HG03103 (cell line): ENCODE results near the gene NAE1.

Experiments
- ATAC-seq: cut with Tn5 transposase; IDR thresholded peaks from one replicate; pipeline ENCODE4 v1.9.1; 2021; ENCODE audit warnings: low read depth; ENCODE audit not compliant: unreplicated experiment

The NAE1 gene

GRCh38 chr16:66850115-66850815 lies 19.5 kb upstream of the NAE1 start:
- ATAC-seq, result no peak

- no peak for ATAC-seq
These were observed 18.8 kb upstream of the NAE1 start for GRCh38 chr16:66849549-66849948.

- no peak for ATAC-seq
These were observed 18.2 kb upstream of the NAE1 start for GRCh38 chr16:66849021-66849420.

GRCh38 chr16:66848172-66848571 lies 17.4 kb upstream of the NAE1 start:
- ATAC-seq, result no peak

- no peak for ATAC-seq
These were observed 16.8 kb upstream of the NAE1 start for GRCh38 chr16:66847533-66848067.

GRCh38 chr16:66846831-66847230 lies 16.1 kb upstream of the NAE1 start:
- no peak for ATAC-seq

- ATAC-seq, result no peak
These were observed 15.5 kb upstream of the NAE1 start for GRCh38 chr16:66846266-66846665.

GRCh38 chr16:66845791-66846221 lies 15.0 kb upstream of the NAE1 start:
- ATAC-seq, result no peak

- no peak for ATAC-seq
These were observed 14.3 kb upstream of the NAE1 start for GRCh38 chr16:66845080-66845410.

- ATAC-seq, result no peak
These were observed 13.7 kb upstream of the NAE1 start, which contains the start of gene CA7 for GRCh38 chr16:66844342-66845079. Gene CA7, plus strand, starts transcription at chr16:66844414. Its CDS starts 74 bp downstream, at chr16:66844488.

GRCh38 chr16:66844009-66844341 lies 13.2 kb upstream of the NAE1 start:
- no peak for ATAC-seq

- no peak for ATAC-seq
These were observed 12.4 kb upstream of the NAE1 start for GRCh38 chr16:66843191-66843590.

GRCh38 chr16:66842765-66843164 lies 12.0 kb upstream of the NAE1 start:
- no peak for ATAC-seq

GRCh38 chr16:66841366-66841765 lies 10.6 kb upstream of the NAE1 start:
- ATAC-seq, result no peak

- ATAC-seq, result no peak
These were observed 10.1 kb upstream of the NAE1 start for GRCh38 chr16:66840883-66841282.

GRCh38 chr16:66834746-66835145 lies 4.0 kb upstream of the NAE1 start:
- ATAC-seq, result no peak

GRCh38 chr16:66832661-66833305 lies 2.0 kb upstream of the NAE1 start:
- ATAC-seq, result no peak

GRCh38 chr16:66832190-66832589 lies 1.4 kb upstream of the NAE1 start:
- no peak for ATAC-seq

- ATAC-seq, result no peak
These were observed 6.8 kb downstream of the NAE1 start for GRCh38 chr16:66824006-66824405.

- no peak for ATAC-seq
These were observed 16.0 kb downstream of the NAE1 start for GRCh38 chr16:66814734-66815133.

- no peak for ATAC-seq
These were observed 19.7 kb downstream of the NAE1 start for GRCh38 chr16:66811043-66811442.

- no peak for ATAC-seq
These were observed 20.4 kb downstream of the NAE1 start for GRCh38 chr16:66810391-66810790.
